Activated naive CD4-positive, alpha-beta T cell treated with anti-CD3 and anti-CD28 coated beads for 36 hours (primary cell): Measurements from ENCODE around the gene NELL2. TPM values are rescaled to one million over a fixed set of nuclear protein-coding genes. Genes with fewer than 3 reads are reported as not detected.

Experiments used
- CTCF ChIA-PET: fragments of 350-600 bp; sonication (Branson Sonifier 250); formaldehyde crosslinking; loops from one replicate; lab custom pipeline; 2021; ENCODE audit warnings: antibody characterized with exemption; lab: Charles Lee
- DNase-seq: peaks from one replicate; pipeline ENCODE4 v3.0.0-alpha.2; 2020
- H3K27ac Mint-ChIP-seq: one replicate; pipeline ENCODE4 v1.8.0; 2021; ENCODE audit warnings: mild to moderate bottlenecking, mixed read lengths
- H3K27me3 Mint-ChIP-seq: one replicate; pipeline ENCODE4 v1.8.0; 2021; ENCODE audit warnings: low read depth, mixed read lengths
- H3K36me3 Mint-ChIP-seq: one replicate; pipeline ENCODE4 v1.8.0; 2021; ENCODE audit warnings: low read depth, mixed read lengths
- H3K4me1 Mint-ChIP-seq: one replicate; pipeline ENCODE4 v1.8.0; 2021; ENCODE audit warnings: low read depth, mixed read lengths
- H3K4me3 Mint-ChIP-seq: one replicate; pipeline ENCODE4 v1.8.0; 2021; ENCODE audit warnings: mild to moderate bottlenecking, moderate library complexity, mixed read lengths
- H3K9me3 Mint-ChIP-seq: one replicate; pipeline ENCODE4 v1.8.0; 2021; ENCODE audit warnings: mixed read lengths
- intact Hi-C: fragments of 100-400 bp; cut with micrococcal nuclease; formaldehyde crosslinking; loops from one replicate; pipeline ENCODE4 v1.15.1; 2023
- total RNA-seq, 2 experiments: library from RNA; stranded (reverse); gene quantifications; one replicate each; pipeline ENCODE4 v1.2.3, GENCODE V29; 2021

The NELL2 gene
- total RNA-seq, 2 experiments from 2014 or later = 61.9 to 72.2 TPM

- H3K27me3 Mint-ChIP-seq = no peaks in the 10 kb centered on the region
- intact Hi-C loops = no loop called here
Observed at GRCh38 chr12:44640427-44641190, 235.5 kb downstream of the NELL2 start.

GRCh38 chr12:44637875-44638274, 238.2 kb downstream of the NELL2 start:
- H3K27ac Mint-ChIP-seq = no peak overlapping the region
- CTCF ChIA-PET = no interaction called here
- DNase-seq = no peak
- intact Hi-C loops = no loop called here
- H3K4me3 Mint-ChIP-seq = no peak overlapping the region
- peaks cover 41% of the 10 kb centered on the region for H3K36me3 Mint-ChIP-seq
- H3K4me1 Mint-ChIP-seq = peaks cover 4% of the 10 kb centered on the region
- peaks cover 2% of the 10 kb centered on the region for H3K9me3 Mint-ChIP-seq
- no peaks in the 10 kb centered on the region for H3K27me3 Mint-ChIP-seq

More at GRCh38 chr12:44640427-44641190, 235.5 kb downstream of the NELL2 start:
- H3K9me3 Mint-ChIP-seq = peaks cover 2% of the 10 kb centered on the region
- CTCF ChIA-PET = interaction anchor here (0.5 to 0.6 kb wide), 2 partner anchors 13 to 262 kb away, joined by 4 read pairs; no protein-coding TSS in a partner anchor
- peaks cover 35% of the 10 kb centered on the region for H3K36me3 Mint-ChIP-seq
- DNase-seq = no peak
- no peak overlapping the region for H3K4me3 Mint-ChIP-seq
- H3K4me1 Mint-ChIP-seq = no peaks in the 10 kb centered on the region
- H3K27ac Mint-ChIP-seq = no peak overlapping the region

DNA sequence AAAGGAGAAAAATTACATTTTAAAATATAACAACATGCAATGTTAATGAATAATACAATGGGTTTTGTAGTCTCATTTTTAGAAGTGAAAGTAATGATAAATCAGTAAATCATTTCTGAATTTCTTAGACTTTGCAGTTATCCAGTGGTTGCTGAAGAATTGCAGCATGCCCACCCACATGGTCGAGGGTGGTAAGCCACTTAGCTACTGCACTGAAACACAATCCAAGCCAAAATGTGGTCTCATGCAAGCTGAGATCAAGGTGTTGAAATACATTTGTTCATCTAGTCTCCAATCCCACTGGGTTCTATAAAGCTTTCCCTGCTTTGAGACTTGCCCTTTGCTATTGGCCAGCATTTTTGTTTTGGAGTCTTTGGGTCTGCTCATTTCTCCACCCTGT, 247.9 kb downstream of the NELL2 start:
- intact Hi-C loops = no loop called here
- CTCF ChIA-PET = interaction anchor here (0.5 kb wide), 1 partner anchor 12 kb away, joined by 4 read pairs; no protein-coding TSS in a partner anchor
- Mint-ChIP-seq H3K36me3 (peaks cover 7% of the 10 kb centered on the region), H3K4me1 (peaks cover 7% of the 10 kb centered on the region), H3K4me3 (no peak overlapping the region), H3K9me3 (no peaks in the 10 kb centered on the region), H3K27me3 (no peaks in the 10 kb centered on the region), H3K27ac (no peak overlapping the region)
- no peak for DNase-seq

DNA sequence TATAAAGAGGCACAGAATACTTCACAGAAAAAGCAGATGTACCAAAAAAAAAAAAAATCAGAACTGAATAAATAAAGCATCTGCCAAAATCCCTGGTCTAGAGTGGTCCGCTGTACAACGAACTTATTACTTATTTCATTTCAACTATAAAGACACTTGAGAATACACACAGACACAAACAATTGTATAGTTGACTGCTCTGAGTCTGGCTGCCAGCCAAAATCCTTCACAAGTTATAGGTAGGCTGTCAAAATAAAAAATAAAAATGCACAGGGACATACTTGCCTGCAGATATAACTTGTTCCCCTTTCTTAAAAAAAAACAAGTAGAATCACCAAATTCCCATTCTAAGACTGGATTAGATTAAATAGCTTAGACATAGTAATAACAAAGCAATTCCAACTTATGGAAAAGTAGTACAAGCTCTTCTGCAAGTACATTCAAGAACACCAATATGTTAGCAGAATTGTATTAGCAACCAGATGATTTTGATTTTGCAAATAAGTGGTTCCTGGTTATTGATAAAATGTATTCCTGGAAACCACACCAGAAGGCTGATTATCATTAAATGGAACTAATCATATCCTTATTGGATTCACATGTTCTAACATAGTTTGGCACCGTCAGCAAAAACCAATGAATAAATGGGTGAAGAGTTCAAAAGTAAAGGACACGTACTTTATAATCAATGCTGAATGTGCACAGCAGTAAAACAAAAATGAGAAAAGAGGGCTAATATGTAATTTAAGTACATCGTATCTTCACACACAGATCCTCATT, 248.5 kb downstream of the NELL2 start:
- CTCF ChIA-PET = interaction anchor here (0.5 kb wide), 1 partner anchor 13 kb away, joined by 4 read pairs; no protein-coding TSS in a partner anchor
- Mint-ChIP-seq H3K27me3 (no peaks in the 10 kb centered on the region), H3K27ac (no peak overlapping the region), H3K4me1 (peaks cover 7% of the 10 kb centered on the region), H3K36me3 (peaks cover 7% of the 10 kb centered on the region), H3K4me3 (no peak overlapping the region), H3K9me3 (no peaks in the 10 kb centered on the region)
- DNase-seq = no peak
- intact Hi-C loops = no loop called here

GRCh38 chr12:44626883-44627282, 249.2 kb downstream of the NELL2 start:
- Mint-ChIP-seq H3K9me3 (no peaks in the 10 kb centered on the region), H3K4me1 (peaks cover 7% of the 10 kb centered on the region), H3K27ac (no peak overlapping the region), H3K27me3 (no peaks in the 10 kb centered on the region), H3K36me3 (peaks cover 7% of the 10 kb centered on the region), H3K4me3 (no peak overlapping the region)
- intact Hi-C loops = no loop called here
- DNase-seq = no peak
- CTCF ChIA-PET = no interaction called here

DNA sequence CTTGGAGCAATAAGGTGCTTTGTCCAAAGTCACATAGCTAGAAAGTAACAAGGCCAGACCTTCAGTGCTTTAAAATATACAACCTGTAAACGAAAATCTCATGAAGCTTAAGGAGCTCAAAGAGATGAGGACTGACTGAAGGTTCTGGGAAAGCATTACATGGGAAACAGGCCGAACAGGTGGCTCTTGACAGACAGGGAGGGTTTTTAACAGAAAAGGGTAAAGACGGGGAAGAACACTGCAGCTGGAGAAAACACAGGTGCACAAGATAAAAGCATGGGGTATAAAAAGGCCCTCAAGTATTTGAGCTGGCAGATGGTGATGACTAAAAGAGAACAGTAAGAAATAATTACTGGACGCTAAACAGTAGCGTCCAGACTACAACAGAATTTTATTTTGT, 257.2 kb downstream of the NELL2 start:
- no peak for DNase-seq
- CTCF ChIA-PET = no interaction called here
- no peak overlapping the region for H3K27ac Mint-ChIP-seq
- H3K9me3 Mint-ChIP-seq = no peaks in the 10 kb centered on the region
- H3K4me1 Mint-ChIP-seq = no peaks in the 10 kb centered on the region
- intact Hi-C loops = no loop called here
- H3K36me3 Mint-ChIP-seq = no peaks in the 10 kb centered on the region
- H3K4me3 Mint-ChIP-seq = no peak overlapping the region
- no peaks in the 10 kb centered on the region for H3K27me3 Mint-ChIP-seq

GRCh38 chr12:44616402-44616801, 259.7 kb downstream of the NELL2 start:
- intact Hi-C loops = no loop called here
- no peak overlapping the region for H3K27ac Mint-ChIP-seq
- no peaks in the 10 kb centered on the region for H3K27me3 Mint-ChIP-seq
- H3K9me3 Mint-ChIP-seq = no peaks in the 10 kb centered on the region
- no peaks in the 10 kb centered on the region for H3K4me1 Mint-ChIP-seq
- H3K36me3 Mint-ChIP-seq = no peaks in the 10 kb centered on the region
- H3K4me3 Mint-ChIP-seq = no peak overlapping the region
- no peak for DNase-seq
- CTCF ChIA-PET = interaction anchor here (0.7 to 1.2 kb wide), 2 partner anchors 247 to 332 kb away, joined by 3 to 4 read pairs; no protein-coding TSS in a partner anchor

- Mint-ChIP-seq H3K4me1 (no peaks in the 10 kb centered on the region), H3K4me3 (no peak overlapping the region), H3K27ac (no peak overlapping the region), H3K36me3 (peaks cover 22% of the 10 kb centered on the region), H3K9me3 (no peaks in the 10 kb centered on the region), H3K27me3 (no peaks in the 10 kb centered on the region)
- CTCF ChIA-PET = no interaction called here
- no peak for DNase-seq
- intact Hi-C loops = no loop called here
Observed at GRCh38 chr12:44611538-44611937, 264.6 kb downstream of the NELL2 start.

- no peaks in the 10 kb centered on the region for H3K9me3 Mint-ChIP-seq
- CTCF ChIA-PET = no interaction called here
- DNase-seq = no peak
- intact Hi-C loops = no loop called here
- H3K27ac Mint-ChIP-seq = no peak overlapping the region
- no peak overlapping the region for H3K4me3 Mint-ChIP-seq
- H3K4me1 Mint-ChIP-seq = no peaks in the 10 kb centered on the region
- peaks cover 21% of the 10 kb centered on the region for H3K36me3 Mint-ChIP-seq
- H3K27me3 Mint-ChIP-seq = no peaks in the 10 kb centered on the region
Observed at GRCh38 chr12:44603701-44604100, 272.4 kb downstream of the NELL2 start.

DNA sequence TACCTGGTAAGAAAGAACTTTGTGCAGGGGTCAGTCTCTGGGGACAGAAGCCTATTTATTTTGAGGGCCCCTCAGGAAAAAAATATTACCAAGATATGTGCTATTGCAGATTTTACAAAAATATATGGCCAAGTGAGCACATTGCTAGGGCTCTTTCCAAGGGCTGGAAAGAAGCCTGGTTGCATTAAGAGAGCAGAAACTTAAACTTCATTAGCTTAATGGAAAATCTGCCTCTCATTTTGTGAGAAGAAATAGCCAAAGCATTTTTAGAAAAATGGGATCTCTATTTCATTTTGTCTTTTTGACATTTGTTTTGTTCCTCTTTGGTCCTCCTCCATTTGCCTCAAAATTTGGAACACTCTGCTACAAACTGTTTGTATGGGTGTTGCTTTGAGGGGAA, 283.5 kb downstream of the NELL2 start:
- H3K27me3 Mint-ChIP-seq = no peaks in the 10 kb centered on the region
- peaks cover 3% of the 10 kb centered on the region for H3K4me1 Mint-ChIP-seq
- no peak overlapping the region for H3K4me3 Mint-ChIP-seq
- CTCF ChIA-PET = no interaction called here
- no peak for DNase-seq
- intact Hi-C loops = no loop called here
- H3K27ac Mint-ChIP-seq = no peak overlapping the region
- no peaks in the 10 kb centered on the region for H3K9me3 Mint-ChIP-seq
- H3K36me3 Mint-ChIP-seq = peaks cover 13% of the 10 kb centered on the region

GRCh38 chr12:44589697-44590096, 286.4 kb downstream of the NELL2 start:
- H3K27me3 Mint-ChIP-seq = no peaks in the 10 kb centered on the region
- peaks cover 13% of the 10 kb centered on the region for H3K36me3 Mint-ChIP-seq
- H3K4me1 Mint-ChIP-seq = peaks cover 3% of the 10 kb centered on the region
- H3K4me3 Mint-ChIP-seq = no peak overlapping the region
- intact Hi-C loops = no loop called here
- no peak overlapping the region for H3K27ac Mint-ChIP-seq
- CTCF ChIA-PET = no interaction called here
- no peaks in the 10 kb centered on the region for H3K9me3 Mint-ChIP-seq
- DNase-seq = no peak

DNA sequence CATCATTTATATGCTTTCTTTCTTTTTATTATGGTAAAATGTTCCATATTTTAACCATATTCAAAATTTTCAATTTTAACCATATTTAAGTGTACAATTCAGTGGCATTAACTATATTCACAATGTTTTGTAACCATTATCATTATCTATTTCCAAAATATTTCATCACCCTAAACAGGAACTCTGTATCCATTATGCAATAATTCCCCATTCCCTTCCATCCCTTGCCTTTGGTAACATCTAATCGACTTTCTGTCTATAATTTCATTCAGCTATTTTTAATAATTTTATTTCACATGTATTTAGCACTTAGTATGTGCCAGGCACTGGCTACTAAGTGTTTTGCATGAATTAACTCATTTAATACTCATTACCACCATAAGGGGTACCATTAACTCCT, 287.5 kb downstream of the NELL2 start:
- CTCF ChIA-PET = interaction anchor here (0.9 kb wide), 1 partner anchor 106 kb away, joined by 3 read pairs; no protein-coding TSS in a partner anchor
- Mint-ChIP-seq H3K9me3 (no peaks in the 10 kb centered on the region), H3K36me3 (peaks cover 13% of the 10 kb centered on the region), H3K4me3 (no peak overlapping the region), H3K27me3 (no peaks in the 10 kb centered on the region), H3K4me1 (peaks cover 3% of the 10 kb centered on the region), H3K27ac (no peak overlapping the region)
- DNase-seq = no peak
- intact Hi-C loops = no loop called here
